GM12878 (cell line): ENCODE results near the gene MBD5. TPM values are rescaled to one million over a fixed set of nuclear protein-coding genes. Genes with fewer than 3 reads are reported as not detected.
"Not testable (repeated sequence)": the region's sequence is repeated elsewhere in the genome, so short reads cannot be mapped to it uniquely, and the experiment has no call there.

Experiments
- ATAC-seq: fragments of 200-7000 bp; cut with Tn5 transposase; 3 replicates; pipeline ENCODE4 v1.9.1; 2020; ENCODE audit warnings: mild to moderate bottlenecking, moderate library complexity
- BruUV-seq: library from RNA; stranded (reverse); fragments of 400-500 nt; replicated peaks from 2 replicates; lab custom pipeline; 2021; lab: Mats Ljungman, UMichigan
- CTCF ChIA-PET: fragments of 300-600 bp; sonication (Branson Sonifier 250); formaldehyde crosslinking; extraction: SDS; loops from one replicate; lab custom pipeline; 2021; ENCODE audit warnings: inconsistent platforms; lab: Yijun Ruan, JAX
- POLR2A ChIA-PET: fragments of 350-600 bp; formaldehyde crosslinking; extraction: SDS; loops from one replicate; lab custom pipeline; 2021; ENCODE audit warnings: inconsistent platforms; lab: Charles Lee
- RAD21 ChIA-PET: fragments of 300-600 bp; sonication (Branson Sonifier 250); formaldehyde crosslinking; loops from one replicate; lab custom pipeline; 2023; ENCODE audit warnings: antibody characterized with exemption; ENCODE audit not compliant: unreplicated experiment; lab: Charles Lee
- SMC1A ChIA-PET: fragments of 300-600 bp; sonication (Branson Sonifier 250); formaldehyde crosslinking; loops from one replicate; lab custom pipeline; 2023; ENCODE audit not compliant: unreplicated experiment, uncharacterized antibody; lab: Charles Lee
- DNase-seq: peaks from one replicate; pipeline ENCODE4 v3.0.0-alpha.2; 2011; ENCODE audit warnings: low read depth, low spot score
- FAIRE-seq: peaks from 3 replicates; lab custom pipeline; 2011; peaks lifted over from hg19 to GRCh38; lab: Jason Lieb, UNC
- H2AFZ ChIP-seq: 2 replicates; pipeline ENCODE4 v1.6.0; 2011; ENCODE audit warnings: low read depth, low read length, control low read depth; ENCODE audit not compliant: control insufficient read depth
- H3K27ac ChIP-seq: 2 replicates; pipeline ENCODE4 v1.5.1; 2011; ENCODE audit warnings: control low read depth; ENCODE audit not compliant: control insufficient read depth, insufficient read depth
- H3K27me3 ChIP-seq, 2 experiments: replicated peaks in 1 of 2; 2 replicates each; pipeline versions ENCODE4 v1.6.0 to v1.6.1; 2011; ENCODE audit warnings: low read length in 1 of 2; ENCODE audit not compliant: control insufficient read depth in 2 of 2, insufficient read depth in 2 of 2
- H3K36me3 ChIP-seq, 2 experiments: 2 replicates each; pipeline ENCODE4 v1.5.1; 2011; ENCODE audit warnings: low read length in 1 of 2; ENCODE audit not compliant: control insufficient read depth in 2 of 2, insufficient read depth in 2 of 2
- H3K4me1 ChIP-seq: 2 replicates; pipeline ENCODE4 v1.6.1; 2011; ENCODE audit warnings: mild to moderate bottlenecking, low read length, moderate library complexity, mixed read lengths; ENCODE audit not compliant: control insufficient read depth, insufficient read depth
- H3K4me2 ChIP-seq: 2 replicates; pipeline ENCODE4 v1.6.0; 2011; ENCODE audit warnings: control low read depth; ENCODE audit not compliant: control insufficient read depth, insufficient read depth
- H3K4me3 ChIP-seq: fragments of 200-600 bp; sonication (generic); 2 replicates; pipeline ENCODE4 v1.5.1; 2016
- H3K79me2 ChIP-seq: 2 replicates; pipeline ENCODE4 v1.6.0; 2011; ENCODE audit warnings: low read length; ENCODE audit not compliant: control insufficient read depth, insufficient read depth
- H3K9ac ChIP-seq: 2 replicates; pipeline ENCODE4 v1.8.0; 2011; ENCODE audit warnings: low read length, control low read depth, mixed read lengths; ENCODE audit not compliant: control insufficient read depth, insufficient read depth
- H3K9me3 ChIP-seq: replicated peaks from 3 replicates; pipeline ENCODE4 v1.5.1; 2011; ENCODE audit warnings: mild to moderate bottlenecking, low read length; ENCODE audit not compliant: control insufficient read depth, insufficient read depth
- H4K20me1 ChIP-seq: 2 replicates; pipeline ENCODE4 v1.6.0; 2011; ENCODE audit not compliant: control insufficient read depth, insufficient read depth
- JUNB ChIP-seq: IDR thresholded peaks from 2 replicates; pipeline ENCODE4 v1.6.1; 2016; ENCODE audit warnings: antibody characterized with exemption, mild to moderate bottlenecking
- NFIC ChIP-seq: IDR thresholded peaks from 2 replicates; pipeline ENCODE4 v1.6.1; 2012; ENCODE audit warnings: low read depth, mild to moderate bottlenecking, inconsistent platforms, low read length, moderate library complexity
- NRF1 ChIP-seq: conservative IDR thresholded peaks from 2 replicates; pipeline ENCODE4 v1.6.1; 2011; ENCODE audit warnings: mild to moderate bottlenecking, low read depth, low read length, improper control_type of control experiment
- SP1 ChIP-seq: IDR thresholded peaks from one replicate; pipeline ENCODE4 v1.6.1; 2011; ENCODE audit warnings: low read depth, low read length
- WGBS: methylation state at CpG from one replicate; pipeline ENCODE4 v1.1.6; 2016; ENCODE audit warnings: low lambda C conversion rate; ENCODE audit not compliant: insufficient replicate concordance, insufficient coverage; ENCODE audit errors: missing lambda C conversion rate; 5-methylcytosine and 5-hydroxymethylcytosine counted together
- in situ Hi-C: fragments of 300-500 bp; cut with MboI; formaldehyde crosslinking; loops from 9 replicates; pipeline ENCODE4 v1.14.3; 2018; ENCODE audit warnings: mixed read lengths
- intact Hi-C: fragments of 100-400 bp; cut with micrococcal nuclease; formaldehyde crosslinking; loops from one replicate; pipeline ENCODE4 v1.14.2; 2022; ENCODE audit not compliant: unreplicated experiment
- polyA plus RNA-seq, 11 experiments: library from polyadenylated mRNA; depleted of rRNA in 4 of 11; unstranded in 6 of 11; stranded (reverse) in 5 of 11; fragments of >200 nt; fragmentation: Nextera tagmentation in 4 of 11; fragmentation: Illumina TruSeq in 1 of 11; extraction: Ambion mirVana in 4 of 11; extraction: Trizol in 1 of 11; gene quantifications; 1 replicate in 1 of 11; 2 replicates in 10 of 11; pipeline versions ENCODE4 v1.2.1 to v1.2.3, GENCODE V29; 2011 to 2016; ENCODE audit warnings: inconsistent platforms in 2 of 11, missing spikeins in 2 of 11, low read depth in 1 of 11
- total RNA-seq, 4 experiments: library from RNA; depleted of rRNA in 3 of 4; stranded (reverse); fragments of >200 nt in 3 of 4; fragmentation: Illumina TruSeq in 1 of 4; extraction: Trizol in 1 of 4; gene quantifications; 2 replicates each; pipeline versions ENCODE4 v1.2.1 to v1.2.3, GENCODE V29; 2013 to 2021
- TF ChIP-seq, protein P1 (sequence below): IDR thresholded peaks from 2 replicates; pipeline ENCODE4 v1.6.1; 2012; ENCODE audit warnings: low read depth, low read length, improper control_type of control experiment
- TF ChIP-seq, protein P2 (sequence below): IDR thresholded peaks from 2 replicates; pipeline ENCODE4 v1.6.1; 2012; ENCODE audit warnings: low read depth, low read length, improper control_type of control experiment

MBD5 gene
- total and polyA plus RNA-seq, 10 of the 15 experiments (the other 5 are each of a cell fraction or from before 2014, with no cell fraction given): 7.4 to 58.0 (median 21.2) TPM

DNA sequence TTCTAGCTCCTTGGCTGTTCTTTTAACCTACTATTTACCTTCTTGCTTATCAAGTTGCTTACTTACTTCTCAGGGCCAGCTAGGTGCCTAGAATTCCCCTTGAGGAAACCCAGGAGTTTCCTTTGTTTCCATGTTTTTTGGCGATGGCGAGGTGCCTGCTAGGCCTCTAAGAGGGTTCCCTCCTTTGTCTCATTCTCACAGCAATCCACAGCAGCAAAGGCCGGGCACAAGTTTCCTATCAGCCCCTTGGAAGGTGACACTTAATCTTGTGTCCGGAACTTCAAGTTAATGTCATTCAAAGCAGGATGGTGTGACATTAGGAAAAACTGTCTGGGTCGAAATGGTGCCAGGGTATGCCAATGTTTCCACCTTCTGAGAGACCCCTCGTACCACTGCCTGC, 521.7 kb downstream of the MBD5 start:
- no peak overlapping the region for H3K4me2 ChIP-seq
- in situ Hi-C loops (no loop called here), intact Hi-C loops (no loop called here)
- TF ChIP-seq NFIC: no peak
- TF ChIP-seq JUNB: no peak
- TF ChIP-seq, protein P1, sequence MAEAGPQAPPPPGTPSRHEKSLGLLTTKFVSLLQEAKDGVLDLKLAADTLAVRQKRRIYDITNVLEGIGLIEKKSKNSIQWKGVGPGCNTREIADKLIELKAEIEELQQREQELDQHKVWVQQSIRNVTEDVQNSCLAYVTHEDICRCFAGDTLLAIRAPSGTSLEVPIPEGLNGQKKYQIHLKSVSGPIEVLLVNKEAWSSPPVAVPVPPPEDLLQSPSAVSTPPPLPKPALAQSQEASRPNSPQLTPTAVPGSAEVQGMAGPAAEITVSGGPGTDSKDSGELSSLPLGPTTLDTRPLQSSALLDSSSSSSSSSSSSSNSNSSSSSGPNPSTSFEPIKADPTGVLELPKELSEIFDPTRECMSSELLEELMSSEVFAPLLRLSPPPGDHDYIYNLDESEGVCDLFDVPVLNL: no peak
- TF ChIP-seq NRF1: no peak
- TF ChIP-seq, protein P2, sequence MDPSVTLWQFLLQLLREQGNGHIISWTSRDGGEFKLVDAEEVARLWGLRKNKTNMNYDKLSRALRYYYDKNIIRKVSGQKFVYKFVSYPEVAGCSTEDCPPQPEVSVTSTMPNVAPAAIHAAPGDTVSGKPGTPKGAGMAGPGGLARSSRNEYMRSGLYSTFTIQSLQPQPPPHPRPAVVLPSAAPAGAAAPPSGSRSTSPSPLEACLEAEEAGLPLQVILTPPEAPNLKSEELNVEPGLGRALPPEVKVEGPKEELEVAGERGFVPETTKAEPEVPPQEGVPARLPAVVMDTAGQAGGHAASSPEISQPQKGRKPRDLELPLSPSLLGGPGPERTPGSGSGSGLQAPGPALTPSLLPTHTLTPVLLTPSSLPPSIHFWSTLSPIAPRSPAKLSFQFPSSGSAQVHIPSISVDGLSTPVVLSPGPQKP: no peak
- TF ChIP-seq SP1: no peak
- no TSS peak for BruUV-seq
- FAIRE-seq (no peak), DNase-seq (no peak), ATAC-seq (no peak)
- no peaks in the 10 kb centered on the region; a peak in 1 of 4 replicates for H3K27me3 ChIP-seq
- no peak overlapping the region for H3K9ac ChIP-seq
- 55% methylated on average over 6 of the region's 6 CpGs for WGBS
- no peaks in the 10 kb centered on the region for H4K20me1 ChIP-seq
- POLR2A ChIA-PET: no interaction called here
- H3K9me3 ChIP-seq: no peaks in the 10 kb centered on the region
- no peak overlapping the region for H3K27ac ChIP-seq
- H3K79me2 ChIP-seq: no peaks in the 10 kb centered on the region
- H3K4me1 ChIP-seq: peaks cover 4% of the 10 kb centered on the region
- no peaks in the 10 kb centered on the region for H3K36me3 ChIP-seq
- SMC1A ChIA-PET: interaction anchor here (1.1 kb wide), 1 partner anchor 18 kb away, joined by 3 read pairs; no protein-coding TSS in a partner anchor
- H2AFZ ChIP-seq: no peak overlapping the region
- H3K4me3 ChIP-seq: no peak overlapping the region
- CTCF ChIA-PET: no interaction called here
- RAD21 ChIA-PET: no interaction called here

DNA sequence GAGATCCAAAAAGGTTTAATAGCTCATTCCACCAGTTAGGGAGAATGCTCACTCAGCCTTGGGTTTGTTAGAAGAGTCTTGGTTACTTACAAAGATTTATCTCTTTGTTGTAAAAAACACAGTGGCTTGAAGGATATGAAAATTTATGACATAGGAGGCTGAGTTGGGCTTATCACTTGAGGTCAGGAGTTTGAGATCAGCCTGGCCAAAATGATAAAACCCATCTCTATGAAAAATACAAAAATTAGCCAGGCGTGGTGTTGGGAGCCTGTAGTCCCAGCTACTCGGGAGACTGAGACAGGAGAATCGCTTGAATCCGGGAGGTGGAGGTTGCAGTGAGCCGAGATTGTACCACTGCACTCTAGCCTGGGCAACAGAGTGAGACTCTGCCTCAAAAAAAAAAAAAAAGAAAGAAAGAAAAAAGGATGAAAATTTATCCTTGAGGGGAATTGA, 522.2 kb downstream of the MBD5 start:
- H3K36me3 ChIP-seq, in situ Hi-C loops, H3K79me2 ChIP-seq, H3K27ac ChIP-seq, H3K9me3 ChIP-seq, ATAC-seq, FAIRE-seq, RAD21 ChIA-PET, BruUV-seq, H3K27me3 ChIP-seq, H2AFZ ChIP-seq, POLR2A ChIA-PET, intact Hi-C loops, H3K9ac ChIP-seq, H3K4me2 ChIP-seq, H4K20me1 ChIP-seq, SMC1A ChIA-PET, H3K4me3 ChIP-seq, H3K4me1 ChIP-seq, DNase-seq: not testable (repeated sequence)
- 64% methylated on average over 5 of the region's 5 CpGs for WGBS
- CTCF ChIA-PET: interaction anchor here (0.6 kb wide), 1 partner anchor 851 kb away, joined by 3 read pairs; no protein-coding TSS in a partner anchor
